ENCODE measurements around the gene PIH1D2.
A peak's percentile ranks its signal among the peaks of the same experiment; 100 is the strongest.
"Not testable (repeated sequence)": the region's sequence is repeated elsewhere in the genome, so short reads cannot be mapped to it uniquely, and the experiment has no call there.

The PIH1D2 gene

DNA sequence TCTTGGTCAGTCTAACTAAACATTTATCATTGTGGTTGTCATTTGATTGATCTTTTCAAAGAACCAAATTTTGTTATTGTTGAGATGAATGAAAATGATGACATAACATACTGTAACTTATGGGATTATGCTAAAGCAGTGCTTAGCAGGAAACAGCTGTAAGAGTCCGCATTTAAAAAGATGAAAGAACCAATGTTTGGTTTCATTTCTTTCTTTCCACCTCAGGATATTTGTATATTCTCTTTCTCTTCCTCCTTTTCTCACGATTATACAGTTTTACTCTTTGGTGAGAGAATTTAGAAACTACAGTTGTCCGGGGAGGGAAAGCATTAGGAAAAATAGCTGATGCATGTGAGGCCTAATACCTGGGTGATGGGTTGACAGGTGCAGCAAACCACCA, 23.1 kb downstream of the PIH1D2 start:
- DNase-seq = no peak

DNA sequence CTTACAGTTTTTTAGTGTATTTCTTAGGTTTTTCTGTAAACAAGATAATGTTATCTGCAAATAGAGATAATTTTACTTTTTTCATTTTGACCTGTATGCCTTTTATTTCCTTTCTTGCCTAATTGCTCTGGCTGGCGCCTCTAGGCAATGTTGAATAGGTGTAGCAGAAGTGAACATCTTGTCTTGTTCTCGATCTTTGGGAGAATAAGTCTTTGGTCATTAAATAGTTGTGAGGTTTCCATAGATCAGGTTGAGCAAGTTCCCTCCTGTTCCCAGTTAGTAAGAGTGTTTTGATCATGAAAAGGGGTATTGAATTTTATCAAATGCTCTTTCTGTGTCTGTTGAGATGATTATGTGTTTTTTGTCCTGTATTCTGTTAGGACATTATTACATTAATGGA, 24.0 kb downstream of the PIH1D2 start:
- DNase-seq = no peak

DNA sequence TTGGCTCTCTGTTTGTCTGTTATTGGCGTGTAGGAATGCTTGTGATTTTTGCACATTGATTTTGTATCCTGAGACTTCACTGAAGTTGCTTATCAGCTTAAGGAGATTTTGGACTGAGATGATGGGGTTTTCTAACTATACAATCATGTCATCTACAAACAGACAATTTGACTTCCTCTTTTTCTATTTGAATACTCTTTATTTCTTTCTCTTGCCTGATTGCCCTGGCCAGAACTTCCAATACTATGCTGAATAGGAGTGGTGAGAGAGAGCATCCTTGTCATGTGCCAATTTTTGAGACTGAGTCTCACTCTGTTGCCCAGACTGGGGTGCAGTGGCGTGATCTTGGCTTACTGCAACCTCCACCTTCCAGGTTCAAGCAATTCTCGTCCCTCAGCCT, 25.6 kb downstream of the PIH1D2 start:
- not testable (repeated sequence) for DNase-seq

DNA sequence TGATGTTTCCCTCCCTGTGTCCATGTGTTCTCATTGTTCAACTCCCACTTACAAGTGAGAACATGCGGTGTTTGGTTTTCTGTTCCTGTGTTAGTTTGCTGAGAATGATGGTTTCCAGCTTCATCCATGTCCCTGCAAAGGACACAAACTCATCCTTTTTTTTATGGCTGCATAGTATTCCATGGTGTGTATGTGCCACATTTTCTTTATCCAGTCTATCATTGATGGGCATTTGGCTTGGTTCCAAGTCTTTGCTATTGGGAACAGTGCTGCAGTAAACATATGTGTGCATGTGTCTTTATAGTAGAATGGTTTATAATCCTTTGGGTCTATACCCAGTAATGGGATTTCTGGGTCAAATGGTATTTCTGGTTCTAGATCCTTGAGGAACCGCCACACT, 27.2 kb downstream of the PIH1D2 start:
- DNase-seq = not testable (repeated sequence)

DNA sequence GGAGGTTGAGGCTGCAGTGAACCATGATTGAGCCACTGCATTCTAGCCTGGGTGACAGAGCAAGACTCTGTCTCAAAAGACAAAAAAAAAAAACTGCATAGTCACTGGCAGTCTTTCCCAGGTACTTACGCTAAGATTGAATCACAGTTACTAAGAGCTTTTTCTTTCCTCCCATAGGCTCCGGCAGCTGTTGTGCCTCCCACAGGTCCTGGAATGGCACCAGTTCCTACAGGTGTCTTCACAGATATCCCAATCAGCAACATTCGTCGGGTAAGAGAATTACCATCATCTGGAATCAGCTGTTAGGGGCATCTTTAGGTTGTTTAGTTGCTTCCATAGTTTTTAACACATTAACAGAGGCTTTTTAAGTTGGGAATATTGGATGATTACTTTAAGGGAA, 28.9 kb downstream of the PIH1D2 start:
- no peak for DNase-seq

DNA sequence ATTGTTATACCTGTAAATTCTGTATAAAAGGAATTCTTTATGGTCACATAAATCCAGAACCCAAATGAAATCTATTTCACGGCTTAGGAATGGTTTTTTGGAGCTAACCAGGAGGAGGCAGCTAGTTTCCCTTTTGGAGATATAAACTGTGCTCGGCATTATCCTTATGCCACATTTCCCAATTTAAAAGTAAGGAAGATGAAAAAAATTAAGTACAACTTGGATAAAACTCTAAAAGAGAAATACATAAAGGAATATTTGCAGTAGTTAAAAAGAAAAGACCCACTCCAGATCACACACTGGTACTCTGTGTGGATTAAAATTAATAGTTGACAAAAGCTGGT, 30.9 kb downstream of the PIH1D2 start:
- no peak for DNase-seq

DNA sequence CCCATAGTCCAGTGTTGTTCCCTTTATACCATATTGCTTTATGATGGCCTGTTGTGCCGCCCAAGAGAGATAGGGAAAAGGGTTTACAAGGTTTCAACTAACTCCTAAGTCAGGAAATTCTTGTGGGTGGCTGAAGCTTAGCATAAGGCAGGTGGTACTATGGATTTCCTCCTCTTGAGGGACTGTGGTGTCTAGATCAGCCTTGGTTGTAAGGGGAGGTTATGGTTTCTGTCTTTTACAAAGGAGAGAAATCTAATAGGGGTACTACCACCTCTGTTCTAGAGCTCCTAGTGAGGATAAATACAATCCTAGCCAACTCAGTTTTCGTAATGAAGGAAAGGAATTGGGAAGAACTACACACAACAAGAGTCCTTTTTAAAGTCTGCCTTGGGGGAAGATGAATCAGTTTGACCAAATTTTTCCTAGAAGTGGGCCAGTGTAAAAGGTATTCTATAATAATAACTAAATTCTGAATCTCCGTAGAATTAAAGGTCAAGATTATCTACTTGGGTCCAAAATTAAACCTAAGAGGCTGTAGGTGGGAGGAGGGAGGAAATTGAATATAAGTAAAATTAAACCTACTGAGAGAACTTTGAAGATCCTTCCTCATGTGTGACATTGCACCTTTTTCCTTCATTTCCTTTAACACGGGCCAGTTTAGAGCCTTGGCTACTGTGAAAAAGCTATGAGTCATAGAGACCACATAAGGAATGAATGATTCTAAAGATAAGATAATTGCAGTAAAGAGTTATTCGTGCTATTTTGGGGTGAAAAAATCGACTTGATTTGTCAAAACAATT, 31.5 kb downstream of the PIH1D2 start:
- DNase-seq = peak; percentile 21

DNA sequence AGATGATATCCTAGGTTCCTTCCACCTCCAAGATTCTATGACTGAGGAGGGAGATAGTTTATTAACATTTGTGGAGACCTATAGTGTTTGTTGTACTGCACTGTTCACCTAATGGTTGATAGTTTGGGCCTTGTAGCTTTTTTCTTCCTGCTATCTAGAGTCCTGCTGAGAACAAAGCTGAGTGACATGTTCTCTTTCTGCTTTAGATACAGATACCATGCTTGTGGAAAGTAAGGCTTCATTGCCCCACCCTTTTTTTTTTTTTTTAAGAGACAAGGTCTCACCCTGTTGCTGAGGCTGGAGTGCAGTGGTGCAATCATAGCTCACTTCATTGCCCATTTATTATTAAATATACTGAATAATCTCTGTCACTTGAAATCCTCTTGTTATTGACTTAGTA, 36.3 kb downstream of the PIH1D2 start:
- DNase-seq = no peak

DNA sequence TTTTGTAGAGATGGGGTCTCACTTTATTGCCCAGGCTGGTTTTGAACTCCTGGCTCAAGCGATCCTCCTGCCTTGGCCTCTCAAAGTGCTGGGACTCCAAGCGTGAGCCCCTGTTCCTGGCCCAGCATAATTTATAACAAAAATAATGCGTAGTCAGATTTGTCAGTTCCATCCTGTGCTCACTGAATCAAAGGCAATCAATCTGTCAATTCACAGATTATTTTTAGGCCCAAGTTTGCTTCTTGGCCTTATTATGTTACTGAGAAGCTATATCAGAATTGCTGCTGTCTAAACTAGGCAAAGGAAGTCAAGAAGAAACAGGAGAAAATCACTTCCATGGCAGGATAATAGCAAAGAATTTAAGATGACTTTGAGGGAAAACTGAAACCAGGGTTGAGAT, 39.9 kb downstream of the PIH1D2 start:
- no peak for DNase-seq

DNA sequence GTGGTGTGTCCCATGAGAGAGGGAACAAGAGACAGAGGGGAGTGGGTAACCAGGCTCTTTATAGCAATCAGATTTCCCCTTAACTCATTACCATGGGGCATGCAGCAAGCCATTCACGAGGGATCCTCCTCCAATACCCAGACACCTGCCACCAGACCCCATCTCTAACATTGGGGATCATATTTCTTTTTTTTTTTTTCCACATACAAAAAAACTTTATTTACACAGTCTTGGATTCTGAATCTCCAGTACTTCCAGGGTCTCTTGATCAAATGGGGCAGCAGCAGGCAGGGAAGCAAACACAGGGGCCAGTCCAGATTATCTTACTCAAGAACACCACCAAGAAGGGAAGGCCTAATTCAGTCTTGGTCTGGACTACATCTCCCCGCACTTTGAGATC, 44.4 kb downstream of the PIH1D2 start:
- no peak for DNase-seq

DNA sequence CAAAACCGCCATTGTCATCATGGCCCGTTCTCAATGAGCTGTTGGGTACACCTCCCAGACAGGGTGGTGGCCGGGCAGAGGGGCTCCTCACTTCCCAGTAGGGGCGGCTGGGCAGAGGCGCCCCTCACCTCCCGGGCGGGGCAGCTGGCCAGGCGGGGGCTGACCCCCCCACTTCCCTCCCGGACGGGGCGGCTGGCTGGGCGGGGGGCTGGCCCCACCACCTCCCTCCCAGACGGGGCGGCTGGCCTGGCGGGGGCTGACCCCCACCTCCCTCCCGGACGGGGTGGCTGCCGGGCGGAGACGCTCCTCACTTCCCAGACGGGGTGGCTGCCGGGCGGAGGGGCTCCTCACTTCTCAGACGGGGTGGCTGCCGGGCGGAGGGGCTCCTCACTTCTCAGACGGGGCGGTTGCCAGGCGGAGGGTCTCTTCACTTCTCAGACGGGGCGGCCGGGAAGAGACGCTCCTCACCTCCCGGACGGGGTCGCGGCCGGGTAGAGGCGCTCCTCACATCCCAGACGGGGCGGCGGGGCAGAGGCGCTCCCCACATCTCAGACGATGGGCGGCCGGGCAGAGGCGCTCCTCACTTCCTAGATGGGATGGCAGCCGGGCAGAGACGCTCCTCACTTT, 46.9 kb downstream of the PIH1D2 start:
- not testable (repeated sequence) for DNase-seq

DNA sequence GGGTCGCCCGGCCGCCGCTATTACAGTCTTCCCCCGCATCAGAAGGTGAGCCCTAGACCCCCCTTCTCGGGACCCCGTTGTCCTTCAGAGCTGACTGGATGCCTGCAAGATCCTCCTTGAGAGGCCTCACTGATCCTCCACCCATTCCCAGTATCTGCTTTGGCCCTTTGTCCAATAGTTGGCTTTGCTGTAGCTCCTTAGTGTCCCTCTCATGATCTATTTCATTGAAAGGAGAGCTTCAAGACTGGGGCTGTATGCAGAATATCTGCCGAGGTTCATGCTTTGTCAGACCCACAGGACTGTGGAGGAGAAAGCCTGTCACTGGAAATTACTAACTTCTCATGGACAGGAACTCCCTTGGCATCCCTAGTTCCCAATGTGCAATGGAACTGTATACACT, 48.1 kb downstream of the PIH1D2 start:
- DNase-seq = peak; percentile 33

DNA sequence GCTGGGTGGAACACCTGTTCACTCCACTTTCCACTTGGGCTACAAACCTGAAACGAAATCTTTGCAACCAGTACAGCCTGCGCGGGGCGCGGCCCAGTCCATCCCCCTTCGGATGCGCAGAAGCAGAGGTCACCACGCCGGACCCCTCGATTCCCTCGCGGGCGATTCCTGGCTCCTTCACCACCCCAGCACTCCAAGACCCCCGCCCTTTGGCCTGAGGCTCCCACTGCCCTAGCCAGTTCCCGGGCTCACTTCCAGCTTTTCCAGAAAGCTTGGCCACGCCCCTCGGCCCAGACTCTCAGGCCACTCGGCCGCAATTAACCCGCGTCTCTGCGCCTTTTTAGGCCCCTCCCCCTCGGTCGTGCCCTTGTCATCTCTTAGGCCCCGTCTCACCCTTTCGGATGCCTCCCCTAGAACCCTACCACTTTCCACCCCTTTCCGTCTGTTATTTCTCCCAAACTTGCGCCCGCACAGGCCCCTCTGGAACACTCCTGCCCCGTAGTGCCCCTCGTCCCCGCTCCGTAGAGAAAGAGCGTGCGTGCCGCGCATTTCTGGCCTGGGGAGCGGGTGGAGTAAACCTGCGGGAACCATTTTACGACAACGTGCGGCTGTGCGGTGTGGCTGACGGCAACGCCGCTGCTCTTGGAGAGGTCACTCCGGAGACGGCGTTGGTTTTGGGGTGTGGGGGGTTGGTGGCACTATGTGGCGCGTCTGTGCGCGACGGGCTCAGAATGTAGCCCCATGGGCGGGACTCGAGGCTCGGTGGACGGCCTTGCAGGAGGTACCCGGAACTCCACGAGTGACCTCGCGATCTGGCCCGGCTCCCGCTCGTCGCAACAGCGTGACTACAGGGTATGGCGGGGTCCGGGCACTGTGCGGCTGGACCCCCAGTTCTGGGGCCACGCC, 48.8 kb downstream of the PIH1D2 start, which contains the start of gene DLAT:
Gene DLAT, plus strand, starts transcription at position 636 of the 906 bp plus-strand sequence. Its CDS starts 65 bp downstream, at position 701.
- DNase-seq = peak; percentile 99

DNA sequence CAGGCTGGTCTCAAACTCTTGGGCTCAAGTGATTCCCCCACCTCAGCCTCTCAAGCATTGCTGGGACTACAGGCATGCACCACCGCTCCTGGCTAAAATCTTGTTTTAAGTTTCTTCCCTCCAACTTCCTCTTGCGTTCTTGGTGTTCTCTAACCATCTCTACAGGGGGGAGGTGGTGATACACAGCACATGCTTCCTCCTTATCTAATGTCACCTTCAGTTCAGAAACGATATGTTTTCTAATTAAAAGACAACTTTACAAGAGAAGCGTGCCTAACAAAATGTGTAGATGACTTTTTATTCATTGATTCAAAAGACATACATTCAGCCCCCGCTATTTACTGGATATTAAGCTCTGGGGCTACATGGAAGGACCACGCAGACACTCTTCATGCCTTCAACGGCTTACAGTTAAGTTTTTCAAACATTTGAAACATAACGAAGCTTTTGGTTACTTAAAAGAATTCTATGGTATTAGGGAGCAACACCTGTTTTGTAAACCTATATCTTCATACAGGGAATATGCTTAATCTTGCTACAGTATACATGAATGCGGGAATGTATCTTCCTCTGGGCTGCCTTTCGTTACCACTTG, 49.5 kb downstream of the PIH1D2 start:
- peak; percentile 78 for DNase-seq

DNA sequence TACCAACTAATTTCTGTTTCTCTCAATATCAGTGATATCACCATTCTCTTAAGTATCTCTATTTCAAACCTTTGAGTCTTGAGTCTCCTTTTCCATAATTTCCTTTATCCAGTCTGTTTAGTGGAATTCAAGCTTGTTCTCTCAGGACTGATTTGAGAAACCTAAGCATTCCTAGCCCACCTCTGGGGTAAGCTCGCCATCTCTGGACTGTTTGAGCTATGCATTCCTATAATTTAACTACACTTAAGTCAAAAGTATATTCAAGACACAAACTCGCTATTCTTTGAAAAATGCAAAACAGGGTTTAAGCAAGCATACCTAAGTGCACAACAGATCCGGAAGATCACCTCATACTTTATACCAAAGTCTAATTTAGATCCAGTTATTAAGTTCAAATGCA, 50.7 kb downstream of the PIH1D2 start:
- DNase-seq = no peak

DNA sequence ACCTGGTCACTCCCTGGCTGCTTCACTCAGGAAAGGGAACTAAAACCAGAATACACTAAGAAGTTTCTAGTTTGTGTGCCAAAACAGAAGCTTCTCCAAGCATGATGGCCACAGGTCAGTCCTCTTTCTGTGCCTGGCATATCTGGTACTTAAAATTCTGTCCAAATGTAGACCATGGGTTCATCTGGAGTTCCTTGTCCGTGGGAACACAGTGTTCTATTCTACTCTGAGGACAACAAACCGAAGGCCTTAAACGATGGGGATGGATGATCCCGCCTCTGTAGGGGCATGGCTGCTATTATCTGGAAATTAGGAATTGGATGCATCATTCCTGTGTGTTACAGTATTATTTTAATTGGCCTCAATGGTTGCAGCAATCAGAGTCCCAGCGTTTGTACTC, 54.8 kb downstream of the PIH1D2 start:
- no peak for DNase-seq

Measured in KG1 (cell line).